SK-N-MC (cell line): Measurements from ENCODE around the gene MFGE8.

ENCODE experiments used
- DNase-seq: peaks from one replicate; pipeline ENCODE4 v3.0.0-alpha.2; 2011; ENCODE audit warnings: low read depth, low spot score
- H3K27ac ChIP-seq: fragments of 200-600 bp; sonication (generic); 2 replicates; pipeline ENCODE4 v1.5.1; 2016; ENCODE audit warnings: mixed run types
- H3K36me3 ChIP-seq: fragments of 200-600 bp; sonication (generic); 2 replicates; pipeline ENCODE4 v1.6.1; 2017; ENCODE audit warnings: antibody characterized with exemption, low read length, mixed read lengths; ENCODE audit not compliant: insufficient read depth
- H3K4me3 ChIP-seq: fragments of 200-600 bp; sonication (generic); 2 replicates; pipeline ENCODE4 v1.5.1; 2016
- H3K9ac ChIP-seq: fragments of 200-600 bp; sonication (generic); 2 replicates; pipeline ENCODE4 v1.8.0; 2017; ENCODE audit warnings: mixed run types, mixed read lengths; ENCODE audit not compliant: insufficient read length
- H3K9me3 ChIP-seq: fragments of 200-600 bp; sonication (generic); 2 replicates; pipeline ENCODE4 v1.6.1; 2017; ENCODE audit warnings: low read depth, mild to moderate bottlenecking, antibody characterized with exemption, low read length, moderate library complexity, mixed read lengths
- EZH2 ChIP-seq: fragments of 200-600 bp; sonication (generic); IDR thresholded peaks from one replicate; pipeline ENCODE4 v1.6.1; 2017; ENCODE audit warnings: antibody characterized with exemption
- FOXP2 ChIP-seq: optimal IDR thresholded peaks from 2 replicates; pipeline ENCODE3; 2011; ENCODE audit warnings: mild to moderate bottlenecking, moderate library complexity; ENCODE audit not compliant: insufficient read depth; ENCODE audit errors: extremely low read length, control extremely low read depth
- POLR2AphosphoS5 ChIP-seq: IDR thresholded peaks from 2 replicates; pipeline ENCODE4 v1.6.1; 2012; ENCODE audit warnings: mild to moderate bottlenecking, low read depth, low read length, borderline replicate concordance

MFGE8 gene

DNA sequence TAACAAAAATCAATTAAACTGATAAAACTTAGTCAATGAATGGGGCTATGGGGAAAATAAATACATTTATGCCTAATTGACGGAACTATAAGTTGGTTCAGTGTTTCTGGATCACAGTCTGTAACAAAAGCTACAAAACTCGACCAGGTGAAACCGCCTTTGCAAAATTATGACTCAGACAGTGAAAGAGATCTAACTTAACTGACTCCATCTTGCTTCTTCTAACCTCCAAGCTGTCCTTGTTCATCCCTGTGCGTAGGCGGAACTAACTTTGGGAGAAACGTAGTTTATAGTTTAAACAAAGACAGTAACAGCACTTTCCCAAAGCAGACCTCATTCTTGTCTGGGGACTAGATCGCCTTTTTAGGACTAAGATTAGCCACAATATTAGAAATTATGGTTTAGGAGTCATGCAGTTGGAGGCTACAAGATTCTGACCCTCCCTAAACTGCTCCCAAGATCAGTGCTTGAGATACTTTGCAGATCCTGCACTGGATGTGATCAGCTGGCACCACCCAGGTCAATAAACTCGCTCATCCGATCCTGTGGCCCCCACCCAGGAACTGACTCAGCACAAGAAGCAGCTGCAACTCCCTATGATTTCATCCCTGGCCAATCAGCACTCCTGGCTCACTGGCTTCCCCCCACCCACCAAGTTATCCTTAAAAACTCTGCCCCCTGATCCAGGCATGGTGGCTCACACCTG is 7.2 kb upstream of the MFGE8 start:
- H3K9me3 ChIP-seq = no peaks in the 10 kb centered on the region
- no peak for DNase-seq
- no peak overlapping the region for H3K27ac ChIP-seq
- TF ChIP-seq FOXP2 (no peak), EZH2 (no peak), POLR2AphosphoS5 (no peak)
- H3K4me3 ChIP-seq = no peak overlapping the region
- no peak overlapping the region for H3K9ac ChIP-seq
- H3K36me3 ChIP-seq = no peaks in the 10 kb centered on the region

DNA sequence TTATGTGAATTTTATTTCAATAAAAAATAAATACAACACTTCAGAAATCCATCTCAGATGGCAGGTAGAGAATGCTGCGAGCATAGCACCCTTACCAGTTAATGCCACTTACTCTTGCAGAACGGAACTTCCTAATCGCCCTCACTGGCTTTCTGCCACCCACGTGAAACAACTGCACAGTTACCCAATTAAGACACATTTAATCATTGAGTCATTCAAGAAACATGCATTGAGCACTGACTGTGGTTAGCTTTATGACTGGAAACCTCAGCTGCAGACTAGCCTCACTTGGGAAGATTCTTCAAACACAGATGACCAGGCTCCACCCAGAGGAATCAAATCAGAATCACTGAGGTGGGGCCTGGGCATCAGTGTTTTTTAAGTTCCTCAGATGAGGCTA is 5.6 kb upstream of the MFGE8 start:
- Histone ChIP-seq H3K9me3 (no peaks in the 10 kb centered on the region), H3K36me3 (no peaks in the 10 kb centered on the region), H3K27ac (no peak overlapping the region; the same call in 1 of the 2 replicates), H3K9ac (no peak overlapping the region), H3K4me3 (no peak overlapping the region)
- DNase-seq = no peak
- TF ChIP-seq EZH2 (no peak), FOXP2 (no peak), POLR2AphosphoS5 (no peak)

- TF ChIP-seq FOXP2 (no peak), POLR2AphosphoS5 (no peak), EZH2 (no peak)
- Histone ChIP-seq H3K9ac (no peak overlapping the region), H3K9me3 (no peaks in the 10 kb centered on the region), H3K27ac (no peak overlapping the region), H3K4me3 (no peak overlapping the region), H3K36me3 (no peaks in the 10 kb centered on the region)
- no peak for DNase-seq
These were observed 4.6 kb upstream of the MFGE8 start for GRCh38 chr15:88917760-88918159.

GRCh38 chr15:88915354-88915753 is 2.2 kb upstream of the MFGE8 start:
- DNase-seq = no peak
- Histone ChIP-seq H3K27ac (no peak overlapping the region), H3K4me3 (no peak overlapping the region), H3K9ac (no peak overlapping the region), H3K36me3 (no peaks in the 10 kb centered on the region), H3K9me3 (no peaks in the 10 kb centered on the region)
- TF ChIP-seq EZH2 (no peak), FOXP2 (no peak), POLR2AphosphoS5 (no peak)

GRCh38 chr15:88913850-88914169 is 631 bp upstream of the MFGE8 start:
- DNase-seq = no peak
- Histone ChIP-seq H3K9ac (peak overlapping the region; percentile 71), H3K9me3 (no peaks in the 10 kb centered on the region), H3K36me3 (no peaks in the 10 kb centered on the region; the same call in 1 of the 2 replicates), H3K27ac (peak overlapping the region; percentile 50; the same call in 1 of the 2 replicates), H3K4me3 (peak overlapping the region; percentile 87)
- no peak for TF ChIP-seq POLR2AphosphoS5
- TF ChIP-seq EZH2 = no peak
- no peak for TF ChIP-seq FOXP2

GRCh38 chr15:88912500-88912921 is 668 bp downstream of the MFGE8 start:
- no peak for DNase-seq
- Histone ChIP-seq H3K9ac (peak overlapping the region; percentile 71), H3K27ac (no peak overlapping the region), H3K36me3 (no peaks in the 10 kb centered on the region; the same call in 1 of the 2 replicates), H3K9me3 (no peaks in the 10 kb centered on the region), H3K4me3 (peak overlapping the region; percentile 87)
- TF ChIP-seq EZH2 (no peak), POLR2AphosphoS5 (no peak), FOXP2 (no peak)

GRCh38 chr15:88911766-88912118 is 1.4 kb downstream of the MFGE8 start:
- Histone ChIP-seq H3K4me3 (peak overlapping the region; percentile 87; the same call in 1 of the 2 replicates), H3K9ac (no peak overlapping the region), H3K27ac (no peak overlapping the region), H3K36me3 (no peaks in the 10 kb centered on the region; the same call in 1 of the 2 replicates), H3K9me3 (no peaks in the 10 kb centered on the region)
- TF ChIP-seq EZH2 (no peak), POLR2AphosphoS5 (no peak)
- DNase-seq = no peak

GRCh38 chr15:88909956-88910831 is 3.0 kb downstream of the MFGE8 start:
- H3K27ac ChIP-seq = no peak overlapping the region
- DNase-seq = no peak
- H3K36me3 ChIP-seq = no peaks in the 10 kb centered on the region; the same call in 1 of the 2 replicates
- no peak for TF ChIP-seq EZH2
- TF ChIP-seq POLR2AphosphoS5 = no peak
- TF ChIP-seq FOXP2 = no peak
- H3K4me3 ChIP-seq = no peak overlapping the region
- H3K9ac ChIP-seq = no peak overlapping the region
- no peaks in the 10 kb centered on the region for H3K9me3 ChIP-seq
